K562 (cell line): Measurements from ENCODE around the gene CDT1. TPM values are rescaled to one million over a fixed set of nuclear protein-coding genes. Genes with fewer than 3 reads are reported as not detected.

Experiments used
- CBX1 ChIP-seq: sonication (generic); IDR thresholded peaks from 2 replicates; pipeline ENCODE4 v1.6.1; 2016; ENCODE audit warnings: antibody characterized with exemption, low read depth, mild to moderate bottlenecking
- GABPA ChIP-seq: fragments of 200-800 bp; sonication (Bioruptor generic); conservative IDR thresholded peaks from 2 replicates; pipeline ENCODE4 v1.6.1; 2016; ENCODE audit warnings: low read depth, missing genetic modification characterization, missing compliant biosample characterization
- HDAC3 ChIP-seq: fragments of 450-650 bp; IDR thresholded peaks from 2 replicates; pipeline ENCODE4 v1.6.1; 2018; ENCODE audit warnings: borderline replicate concordance, mild to moderate bottlenecking, moderate library complexity; ENCODE audit not compliant: partially characterized antibody
- KAT7 ChIP-seq: sonication (generic); formaldehyde crosslinking; IDR thresholded peaks from 2 replicates; pipeline ENCODE4 v1.8.0; 2022; ENCODE audit warnings: missing genetic modification reagents, mild to moderate bottlenecking, borderline replicate concordance
- KDM2B ChIP-seq: fragments of 250-450 bp; sonication (Bioruptor Pico); IDR thresholded peaks from 2 replicates; pipeline ENCODE4 v1.8.0; 2021; ENCODE audit warnings: mild to moderate bottlenecking, moderate library complexity
- MAZ ChIP-seq, 2 experiments: fragments of 450-650 bp in 1 of 2; sonication (generic) in 1 of 2; formaldehyde crosslinking; IDR thresholded peaks in 1 of 2; conservative IDR thresholded peaks in 1 of 2; 2 replicates each; pipeline versions ENCODE4 v1.4.0 to v1.5.0; 2020; ENCODE audit warnings: mild to moderate bottlenecking in 1 of 2, missing genetic modification reagents in 1 of 2
- NBN ChIP-seq: fragments of 450-650 bp; IDR thresholded peaks from 2 replicates; pipeline ENCODE4 v1.6.1; 2016; ENCODE audit warnings: low read depth, mild to moderate bottlenecking
- PML ChIP-seq: IDR thresholded peaks from 2 replicates; pipeline ENCODE4 v1.6.1; 2012; ENCODE audit warnings: low read length, inconsistent platforms
- POLR2B ChIP-seq: fragments of 450-650 bp; IDR thresholded peaks from 2 replicates; pipeline ENCODE4 v1.6.1; 2018; ENCODE audit warnings: low read depth; ENCODE audit not compliant: partially characterized antibody
- SRSF7 ChIP-seq: fragments of 200-400 bp; formaldehyde crosslinking; optimal IDR thresholded peaks from 2 replicates; pipeline ENCODE3; 2017; ENCODE audit warnings: mild to moderate bottlenecking, low read depth, low read length
- TRIM28 ChIP-seq: fragments of 450-650 bp; IDR thresholded peaks from 2 replicates; pipeline ENCODE4 v1.6.1; 2017
- U2AF1 ChIP-seq: fragments of 200-400 bp; formaldehyde crosslinking; optimal IDR thresholded peaks from 2 replicates; pipeline ENCODE3; 2017; ENCODE audit warnings: mild to moderate bottlenecking, low read depth, low read length, moderate library complexity
- YY1 ChIP-seq, 3 experiments: IDR thresholded peaks; 2 replicates each; pipeline ENCODE4 v1.6.1; 2011; ENCODE audit warnings: low read length in 2 of 3, mild to moderate bottlenecking in 2 of 3, moderate library complexity in 2 of 3, borderline replicate concordance in 1 of 3, control low read depth in 1 of 3, low read depth in 1 of 3; ENCODE audit not compliant: insufficient read depth in 3 of 3, insufficient replicate concordance in 2 of 3, control insufficient read depth in 1 of 3, insufficient read length in 1 of 3; ENCODE audit errors: extremely low read depth in 1 of 3
- polyA plus RNA-seq, 8 experiments: library from polyadenylated mRNA; depleted of rRNA in 4 of 8; stranded (reverse) in 5 of 8; unstranded in 3 of 8; fragments of >200 nt; fragmentation: Nextera tagmentation in 2 of 8; fragmentation: Illumina TruSeq in 1 of 8; extraction: Ambion mirVana in 2 of 8; extraction: Trizol in 1 of 8; gene quantifications; 2 replicates each; pipeline versions ENCODE4 v1.2.1 to v1.2.3, GENCODE V29; 2011 to 2014; ENCODE audit warnings: inconsistent platforms in 1 of 8, missing spikeins in 1 of 8
- total RNA-seq, 7 experiments: library from RNA; depleted of rRNA in 6 of 7; stranded (reverse); fragments of >200 nt in 6 of 7; fragmentation: Illumina TruSeq in 2 of 7; extraction: Trizol in 2 of 7; gene quantifications; 2 replicates each; pipeline versions ENCODE4 v1.2.1 to v1.2.3, GENCODE V29; 2011 to 2021; ENCODE audit warnings: low replicate concordance in 1 of 7
- TF ChIP-seq, protein P1 (sequence below), 2 experiments: fragments of 200-800 bp in 1 of 2; sonication (Bioruptor generic) in 1 of 2; sonication (generic) in 1 of 2; formaldehyde crosslinking in 1 of 2; IDR thresholded peaks in 1 of 2; conservative IDR thresholded peaks in 1 of 2; 2 replicates each; pipeline versions ENCODE4 v1.5.0 to v1.6.1; 2016 to 2020; ENCODE audit warnings: missing compliant biosample characterization in 1 of 2, missing genetic modification characterization in 1 of 2, missing genetic modification reagents in 1 of 2
- TF ChIP-seq, protein P2 (sequence below): fragments of 200-800 bp; sonication (Bioruptor generic); IDR thresholded peaks from 2 replicates; pipeline ENCODE4 v1.6.1; 2016; ENCODE audit warnings: missing genetic modification characterization, missing compliant biosample characterization
- TF ChIP-seq, protein P3 (sequence below): fragments of 250-450 bp; sonication (Bioruptor Pico); IDR thresholded peaks from 2 replicates; pipeline ENCODE4 v1.9.0; 2021; ENCODE audit warnings: mild to moderate bottlenecking
- TF ChIP-seq, protein P4 (sequence below): fragments of 450-650 bp; formaldehyde crosslinking; IDR thresholded peaks from 2 replicates; pipeline ENCODE4 v1.4.0; 2022; ENCODE audit warnings: missing genetic modification characterization

Gene CDT1
- total and polyA plus RNA-seq, 9 of the 15 experiments (the other 6 are each of a cell fraction or from before 2014, with no cell fraction given): 0.92 to 178 (median 14.2) TPM

DNA sequence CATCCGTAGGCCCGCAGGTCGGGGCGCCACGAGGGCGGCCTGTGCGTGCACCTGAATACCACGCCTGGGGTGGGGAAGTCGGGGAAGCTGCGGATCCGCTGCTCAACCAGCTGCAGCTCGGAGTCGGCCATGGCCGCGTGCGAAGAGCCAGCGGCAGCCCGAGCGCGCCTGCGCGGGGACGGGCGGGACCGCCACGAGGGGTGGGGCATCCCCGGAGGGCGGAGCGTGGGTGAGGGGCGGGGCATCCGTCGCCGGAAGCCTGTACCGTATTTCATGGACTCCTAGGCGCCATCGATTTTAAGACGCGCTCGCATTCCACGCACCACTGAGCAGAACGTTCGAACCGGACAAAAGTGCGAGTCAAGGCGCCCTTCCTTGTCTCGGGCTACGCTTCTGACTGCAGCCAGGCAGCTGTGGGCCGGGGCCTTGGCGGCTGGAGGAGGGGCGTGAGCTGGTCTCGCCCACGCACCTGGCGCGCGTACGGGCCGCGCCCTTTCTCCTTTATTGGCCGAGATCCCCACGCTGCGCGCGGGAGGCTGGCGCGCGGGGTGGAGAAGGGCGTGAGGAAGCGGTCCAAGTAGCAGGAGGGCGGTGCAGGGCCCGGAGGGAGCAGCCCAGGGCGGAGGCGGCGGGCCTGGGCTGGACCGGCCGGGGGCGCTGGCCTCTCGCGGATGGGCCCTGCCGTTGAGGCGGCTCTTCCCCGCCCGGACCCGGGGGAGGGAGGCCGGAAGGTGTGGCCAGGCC is 8.4 kb downstream of the CDT1 start, which contains the start of gene APRT (continued):
- TF ChIP-seq CBX1 (peak; percentile 85; the same call in 1 of the 2 replicates), PML (peak; percentile 22; the same call in 1 of the 2 replicates), GABPA (tag) (peak; percentile 78), MAZ (CRISPR knock-in tag; conservative IDR thresholded peaks at IDR 0.05 in 1 of 2, IDR thresholded peaks at IDR 0.05 in 1 of 2) (peak; percentile 92 to 95), NBN (peak; percentile 36; the same call in 1 of the 2 replicates), TRIM28 (peak; percentile 88), YY1 (IDR thresholded peaks at IDR 0.05; ENCODE audit: borderline replicate concordance in 1 of 3, control insufficient read depth in 1 of 3, extremely low read depth in 1 of 3, insufficient read depth in 3 of 3, insufficient read length in 1 of 3, insufficient replicate concordance in 2 of 3, low read depth in 1 of 3, low read length in 2 of 3) (peak; percentile 54 to 92 (median 84)), KAT7 (CRISPR knock-in tag) (peak; percentile 16; the same call in 1 of the 2 replicates), U2AF1 (peak; percentile 86), POLR2B (peak; percentile 54), KDM2B (CRISPR knock-in tag) (no peak), SRSF7 (no peak), HDAC3 (no peak)
- TF ChIP-seq, protein P1, sequence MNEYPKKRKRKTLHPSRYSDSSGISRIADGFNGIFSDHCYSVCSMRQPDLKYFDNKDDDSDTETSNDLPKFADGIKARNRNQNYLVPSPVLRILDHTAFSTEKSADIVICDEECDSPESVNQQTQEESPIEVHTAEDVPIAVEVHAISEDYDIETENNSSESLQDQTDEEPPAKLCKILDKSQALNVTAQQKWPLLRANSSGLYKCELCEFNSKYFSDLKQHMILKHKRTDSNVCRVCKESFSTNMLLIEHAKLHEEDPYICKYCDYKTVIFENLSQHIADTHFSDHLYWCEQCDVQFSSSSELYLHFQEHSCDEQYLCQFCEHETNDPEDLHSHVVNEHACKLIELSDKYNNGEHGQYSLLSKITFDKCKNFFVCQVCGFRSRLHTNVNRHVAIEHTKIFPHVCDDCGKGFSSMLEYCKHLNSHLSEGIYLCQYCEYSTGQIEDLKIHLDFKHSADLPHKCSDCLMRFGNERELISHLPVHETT (CRISPR knock-in tag; conservative IDR thresholded peaks at IDR 0.05 in 1 of 2, IDR thresholded peaks at IDR 0.05 in 1 of 2): peak in 1 of 2 experiments; percentile 76; a peak in 2 of 4 replicates
- TF ChIP-seq, protein P2, sequence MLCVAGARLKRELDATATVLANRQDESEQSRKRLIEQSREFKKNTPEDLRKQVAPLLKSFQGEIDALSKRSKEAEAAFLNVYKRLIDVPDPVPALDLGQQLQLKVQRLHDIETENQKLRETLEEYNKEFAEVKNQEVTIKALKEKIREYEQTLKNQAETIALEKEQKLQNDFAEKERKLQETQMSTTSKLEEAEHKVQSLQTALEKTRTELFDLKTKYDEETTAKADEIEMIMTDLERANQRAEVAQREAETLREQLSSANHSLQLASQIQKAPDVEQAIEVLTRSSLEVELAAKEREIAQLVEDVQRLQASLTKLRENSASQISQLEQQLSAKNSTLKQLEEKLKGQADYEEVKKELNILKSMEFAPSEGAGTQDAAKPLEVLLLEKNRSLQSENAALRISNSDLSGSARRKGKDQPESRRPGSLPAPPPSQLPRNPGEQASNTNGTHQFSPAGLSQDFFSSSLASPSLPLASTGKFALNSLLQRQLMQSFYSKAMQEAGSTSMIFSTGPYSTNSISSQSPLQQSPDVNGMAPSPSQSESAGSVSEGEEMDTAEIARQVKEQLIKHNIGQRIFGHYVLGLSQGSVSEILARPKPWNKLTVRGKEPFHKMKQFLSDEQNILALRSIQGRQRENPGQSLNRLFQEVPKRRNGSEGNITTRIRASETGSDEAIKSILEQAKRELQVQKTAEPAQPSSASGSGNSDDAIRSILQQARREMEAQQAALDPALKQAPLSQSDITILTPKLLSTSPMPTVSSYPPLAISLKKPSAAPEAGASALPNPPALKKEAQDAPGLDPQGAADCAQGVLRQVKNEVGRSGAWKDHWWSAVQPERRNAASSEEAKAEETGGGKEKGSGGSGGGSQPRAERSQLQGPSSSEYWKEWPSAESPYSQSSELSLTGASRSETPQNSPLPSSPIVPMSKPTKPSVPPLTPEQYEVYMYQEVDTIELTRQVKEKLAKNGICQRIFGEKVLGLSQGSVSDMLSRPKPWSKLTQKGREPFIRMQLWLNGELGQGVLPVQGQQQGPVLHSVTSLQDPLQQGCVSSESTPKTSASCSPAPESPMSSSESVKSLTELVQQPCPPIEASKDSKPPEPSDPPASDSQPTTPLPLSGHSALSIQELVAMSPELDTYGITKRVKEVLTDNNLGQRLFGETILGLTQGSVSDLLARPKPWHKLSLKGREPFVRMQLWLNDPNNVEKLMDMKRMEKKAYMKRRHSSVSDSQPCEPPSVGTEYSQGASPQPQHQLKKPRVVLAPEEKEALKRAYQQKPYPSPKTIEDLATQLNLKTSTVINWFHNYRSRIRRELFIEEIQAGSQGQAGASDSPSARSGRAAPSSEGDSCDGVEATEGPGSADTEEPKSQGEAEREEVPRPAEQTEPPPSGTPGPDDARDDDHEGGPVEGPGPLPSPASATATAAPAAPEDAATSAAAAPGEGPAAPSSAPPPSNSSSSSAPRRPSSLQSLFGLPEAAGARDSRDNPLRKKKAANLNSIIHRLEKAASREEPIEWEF (CRISPR knock-in tag): no peak
- TF ChIP-seq, protein P3, sequence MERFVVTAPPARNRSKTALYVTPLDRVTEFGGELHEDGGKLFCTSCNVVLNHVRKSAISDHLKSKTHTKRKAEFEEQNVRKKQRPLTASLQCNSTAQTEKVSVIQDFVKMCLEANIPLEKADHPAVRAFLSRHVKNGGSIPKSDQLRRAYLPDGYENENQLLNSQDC (CRISPR knock-in tag): no peak
- TF ChIP-seq, protein P4, sequence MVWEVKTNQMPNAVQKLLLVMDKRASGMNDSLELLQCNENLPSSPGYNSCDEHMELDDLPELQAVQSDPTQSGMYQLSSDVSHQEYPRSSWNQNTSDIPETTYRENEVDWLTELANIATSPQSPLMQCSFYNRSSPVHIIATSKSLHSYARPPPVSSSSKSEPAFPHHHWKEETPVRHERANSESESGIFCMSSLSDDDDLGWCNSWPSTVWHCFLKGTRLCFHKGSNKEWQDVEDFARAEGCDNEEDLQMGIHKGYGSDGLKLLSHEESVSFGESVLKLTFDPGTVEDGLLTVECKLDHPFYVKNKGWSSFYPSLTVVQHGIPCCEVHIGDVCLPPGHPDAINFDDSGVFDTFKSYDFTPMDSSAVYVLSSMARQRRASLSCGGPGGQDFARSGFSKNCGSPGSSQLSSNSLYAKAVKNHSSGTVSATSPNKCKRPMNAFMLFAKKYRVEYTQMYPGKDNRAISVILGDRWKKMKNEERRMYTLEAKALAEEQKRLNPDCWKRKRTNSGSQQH (CRISPR knock-in tag): 0 out of 2 replicates have a peak, but pooled peaks have one; percentile 55
